Caco-2 (cell line): ENCODE results near the gene RNF111. TPM values are rescaled to one million over a fixed set of nuclear protein-coding genes. Genes with fewer than 3 reads are reported as not detected.

Experiments
- BruUV-seq: library from RNA; stranded (reverse); fragments of 400-500 nt; replicated peaks from 2 replicates; lab custom pipeline; 2021; lab: Mats Ljungman, UMichigan
- CTCF ChIA-PET: fragments of 300-600 bp; sonication (Branson Sonifier 250); formaldehyde crosslinking; loops from one replicate; lab custom pipeline; 2022; ENCODE audit warnings: antibody characterized with exemption; lab: Charles Lee
- POLR2A ChIA-PET: fragments of 300-600 bp; sonication (Branson Sonifier 250); formaldehyde crosslinking; loops from one replicate; lab custom pipeline; 2022; ENCODE audit warnings: antibody characterized with exemption; lab: Charles Lee
- DNase-seq, 2 experiments: peaks; one replicate each; pipeline versions ENCODE4 v3.0.0 to v3.0.0-alpha.2; 2020 to 2022
- H3K27me3 ChIP-seq: replicated peaks from 2 replicates; pipeline ENCODE4 v1.6.0; 2011; ENCODE audit warnings: low read length; ENCODE audit not compliant: control insufficient read depth, insufficient read depth
- H3K36me3 ChIP-seq: 2 replicates; pipeline ENCODE4 v1.5.1; 2011; ENCODE audit warnings: low read length; ENCODE audit not compliant: control insufficient read depth, insufficient read depth
- H3K4me1 ChIP-seq: fragments of 250-450 bp; sonication (Bioruptor Pico); 2 replicates; pipeline ENCODE4 v1.5.1; 2020; ENCODE audit warnings: mild to moderate bottlenecking
- H3K4me3 ChIP-seq: 2 replicates; pipeline ENCODE4 v1.5.1; 2011; ENCODE audit warnings: low read depth, mild to moderate bottlenecking, control low read depth, low read length
- H3K9me3 ChIP-seq: fragments of 250-450 bp; sonication (Bioruptor Pico); 2 replicates; pipeline ENCODE4 v1.5.1; 2020; ENCODE audit warnings: mild to moderate bottlenecking, moderate library complexity
- H3K27ac Mint-ChIP-seq: one replicate; pipeline ENCODE4 v1.8.0; 2022; ENCODE audit warnings: mixed read lengths; ENCODE audit not compliant: unreplicated experiment
- H3K27me3 Mint-ChIP-seq: one replicate; pipeline ENCODE4 v1.8.0; 2022; ENCODE audit warnings: mixed read lengths; ENCODE audit not compliant: insufficient read depth, unreplicated experiment
- H3K36me3 Mint-ChIP-seq: one replicate; pipeline ENCODE4 v1.8.0; 2022; ENCODE audit warnings: mild to moderate bottlenecking, mixed read lengths; ENCODE audit not compliant: insufficient read depth, unreplicated experiment
- H3K4me1 Mint-ChIP-seq: one replicate; pipeline ENCODE4 v1.8.0; 2022; ENCODE audit warnings: low read depth, mixed read lengths; ENCODE audit not compliant: unreplicated experiment
- H3K4me3 Mint-ChIP-seq: one replicate; pipeline ENCODE4 v1.8.0; 2022; ENCODE audit warnings: mild to moderate bottlenecking, moderate library complexity, mixed read lengths; ENCODE audit not compliant: unreplicated experiment
- H3K9me3 Mint-ChIP-seq: one replicate; pipeline ENCODE4 v1.8.0; 2022; ENCODE audit warnings: mixed read lengths; ENCODE audit not compliant: unreplicated experiment
- intact Hi-C: fragments of 100-400 bp; cut with micrococcal nuclease; formaldehyde crosslinking; loops from one replicate; pipeline ENCODE4 v1.10.0; 2022; ENCODE audit not compliant: unreplicated experiment
- total RNA-seq: library from RNA; stranded (reverse); gene quantifications from 2 replicates; pipeline ENCODE4 v1.2.3, GENCODE V29; 2022
- TF ChIP-seq, protein P1 (sequence below), 2 experiments: fragments of 200-600 bp in 1 of 2; IDR thresholded peaks; 1 replicate in 1 of 2; 2 replicates in 1 of 2; pipeline versions ENCODE4 v1.5.1 to v1.8.0; 2011 to 2022; ENCODE audit warnings: antibody characterized with exemption in 1 of 2, control low read depth in 1 of 2, inconsistent platforms in 1 of 2, low read depth in 1 of 2, low read length in 1 of 2, mild to moderate bottlenecking in 1 of 2, moderate library complexity in 1 of 2; ENCODE audit not compliant: insufficient read depth in 1 of 2, severe bottlenecking in 1 of 2, unreplicated experiment in 1 of 2

The RNF111 gene
- total RNA-seq, 1 experiment from 2014 or later: 26.1 TPM

DNA sequence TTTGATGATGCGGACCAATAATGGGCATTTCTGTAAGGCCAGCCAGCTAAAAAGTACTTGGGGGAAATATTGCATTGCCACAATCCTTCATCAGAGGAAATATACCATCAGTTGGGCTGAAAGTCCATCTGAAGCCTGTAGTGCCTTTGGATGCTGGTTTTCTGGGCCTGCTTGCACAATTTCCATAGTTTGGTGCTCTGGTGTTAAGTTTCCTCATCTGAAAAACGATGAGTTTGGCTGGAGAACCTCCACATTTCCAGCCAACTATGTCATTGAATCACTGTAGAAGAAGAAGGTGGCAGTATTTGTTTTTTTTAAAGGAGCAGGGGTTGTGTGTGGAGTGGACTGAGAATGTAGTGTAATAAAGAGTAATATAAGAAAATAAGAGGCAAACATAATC, 127.6 kb downstream of the RNF111 start:
- Mint-ChIP-seq H3K4me1 (peaks cover 12% of the 10 kb centered on the region), H3K27ac (no peak overlapping the region), H3K4me3 (no peak overlapping the region), H3K36me3 (peaks cover 89% of the 10 kb centered on the region), H3K27me3 (no peaks in the 10 kb centered on the region), H3K9me3 (no peaks in the 10 kb centered on the region)
- no peak overlapping the region for H3K4me3 ChIP-seq
- TF ChIP-seq, protein P1, sequence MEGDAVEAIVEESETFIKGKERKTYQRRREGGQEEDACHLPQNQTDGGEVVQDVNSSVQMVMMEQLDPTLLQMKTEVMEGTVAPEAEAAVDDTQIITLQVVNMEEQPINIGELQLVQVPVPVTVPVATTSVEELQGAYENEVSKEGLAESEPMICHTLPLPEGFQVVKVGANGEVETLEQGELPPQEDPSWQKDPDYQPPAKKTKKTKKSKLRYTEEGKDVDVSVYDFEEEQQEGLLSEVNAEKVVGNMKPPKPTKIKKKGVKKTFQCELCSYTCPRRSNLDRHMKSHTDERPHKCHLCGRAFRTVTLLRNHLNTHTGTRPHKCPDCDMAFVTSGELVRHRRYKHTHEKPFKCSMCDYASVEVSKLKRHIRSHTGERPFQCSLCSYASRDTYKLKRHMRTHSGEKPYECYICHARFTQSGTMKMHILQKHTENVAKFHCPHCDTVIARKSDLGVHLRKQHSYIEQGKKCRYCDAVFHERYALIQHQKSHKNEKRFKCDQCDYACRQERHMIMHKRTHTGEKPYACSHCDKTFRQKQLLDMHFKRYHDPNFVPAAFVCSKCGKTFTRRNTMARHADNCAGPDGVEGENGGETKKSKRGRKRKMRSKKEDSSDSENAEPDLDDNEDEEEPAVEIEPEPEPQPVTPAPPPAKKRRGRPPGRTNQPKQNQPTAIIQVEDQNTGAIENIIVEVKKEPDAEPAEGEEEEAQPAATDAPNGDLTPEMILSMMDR (IDR thresholded peaks at IDR 0.05; ENCODE audit: insufficient read depth in 1 of 2, low read depth in 1 of 2, low read length in 1 of 2, severe bottlenecking in 1 of 2, unreplicated experiment in 1 of 2): no peak
- no peaks in the 10 kb centered on the region for H3K9me3 ChIP-seq
- POLR2A ChIA-PET: no interaction called here
- intact Hi-C loops: no loop called here
- no peaks in the 10 kb centered on the region for H3K27me3 ChIP-seq
- H3K4me1 ChIP-seq: no peaks in the 10 kb centered on the region
- DNase-seq: no peak
- no TSS peak for BruUV-seq
- CTCF ChIA-PET: no interaction called here
- peaks cover 1% of the 10 kb centered on the region; the same call in 1 of the 2 replicates for H3K36me3 ChIP-seq

DNA sequence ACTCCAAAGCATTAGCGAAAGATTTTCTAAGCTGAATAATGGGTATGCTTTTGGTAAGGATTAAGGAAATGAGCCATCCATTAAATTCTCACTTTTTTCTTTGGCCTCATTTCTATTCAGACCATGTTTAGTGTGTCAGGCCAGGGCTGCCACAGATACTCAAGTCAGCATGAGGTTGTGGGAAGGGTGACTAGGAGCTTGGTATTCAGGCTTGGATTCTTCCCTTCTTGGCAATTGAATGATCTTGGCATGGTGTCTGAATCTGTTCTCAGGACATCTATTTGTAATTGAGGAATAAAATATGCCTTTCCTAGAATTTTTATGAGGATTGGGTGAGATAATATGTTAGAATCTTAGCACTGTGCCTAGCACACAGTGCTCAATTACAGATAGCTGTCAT, 128.7 kb downstream of the RNF111 start:
- TF ChIP-seq, protein P1 (IDR thresholded peaks at IDR 0.05; ENCODE audit: insufficient read depth in 1 of 2, low read depth in 1 of 2, low read length in 1 of 2, severe bottlenecking in 1 of 2, unreplicated experiment in 1 of 2): no peak
- CTCF ChIA-PET: no interaction called here
- DNase-seq: no peak
- Mint-ChIP-seq H3K27ac (no peak overlapping the region), H3K9me3 (no peaks in the 10 kb centered on the region), H3K27me3 (no peaks in the 10 kb centered on the region), H3K4me1 (peaks cover 12% of the 10 kb centered on the region), H3K4me3 (no peak overlapping the region), H3K36me3 (peaks cover 89% of the 10 kb centered on the region)
- no peaks in the 10 kb centered on the region for H3K27me3 ChIP-seq
- H3K4me1 ChIP-seq: no peaks in the 10 kb centered on the region
- H3K36me3 ChIP-seq: peaks cover 1% of the 10 kb centered on the region; the same call in 1 of the 2 replicates
- POLR2A ChIA-PET: no interaction called here
- BruUV-seq: no TSS peak
- H3K4me3 ChIP-seq: no peak overlapping the region
- no peaks in the 10 kb centered on the region for H3K9me3 ChIP-seq
- intact Hi-C loops: no loop called here

DNA sequence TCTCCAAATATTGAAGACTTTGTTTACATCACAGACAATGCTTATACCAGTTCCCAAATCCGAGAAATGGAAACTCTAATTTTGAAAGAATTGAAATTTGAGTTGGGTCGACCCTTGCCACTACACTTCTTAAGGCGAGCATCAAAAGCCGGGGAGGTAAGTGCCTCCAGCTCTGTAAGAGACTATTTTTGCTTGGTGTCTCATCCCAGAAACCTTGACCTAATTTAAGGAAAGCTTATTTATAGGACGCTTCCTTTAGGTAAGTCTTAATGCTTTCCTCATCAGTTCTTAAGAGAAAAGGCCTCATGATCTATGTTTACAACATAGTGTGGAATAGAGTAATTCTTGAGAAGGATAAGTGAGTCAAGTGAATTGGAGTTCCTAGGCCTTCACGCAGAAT, 129.3 kb downstream of the RNF111 start:
- H3K4me3 Mint-ChIP-seq: no peak overlapping the region
- H3K9me3 ChIP-seq: no peaks in the 10 kb centered on the region
- CTCF ChIA-PET: interaction anchor here (0.5 kb wide), 1 partner anchor 276 kb away, joined by 3 read pairs; no protein-coding TSS in a partner anchor
- peaks cover 12% of the 10 kb centered on the region for H3K4me1 Mint-ChIP-seq
- POLR2A ChIA-PET: no interaction called here
- no peak overlapping the region for H3K4me3 ChIP-seq
- H3K36me3 Mint-ChIP-seq: peaks cover 90% of the 10 kb centered on the region
- H3K4me1 ChIP-seq: no peaks in the 10 kb centered on the region
- no peaks in the 10 kb centered on the region for H3K27me3 Mint-ChIP-seq
- no peak for DNase-seq
- BruUV-seq: no TSS peak
- no peak overlapping the region for H3K27ac Mint-ChIP-seq
- no peaks in the 10 kb centered on the region for H3K27me3 ChIP-seq
- TF ChIP-seq, protein P1 (IDR thresholded peaks at IDR 0.05; ENCODE audit: insufficient read depth in 1 of 2, low read depth in 1 of 2, low read length in 1 of 2, severe bottlenecking in 1 of 2, unreplicated experiment in 1 of 2): no peak
- no peaks in the 10 kb centered on the region for H3K9me3 Mint-ChIP-seq
- intact Hi-C loops: no loop called here
- H3K36me3 ChIP-seq: peaks cover 1% of the 10 kb centered on the region; the same call in 1 of the 2 replicates
